GM23338 (cell line): ENCODE measurements around the gene THADA. TPM values are rescaled to one million over a fixed set of nuclear protein-coding genes. Genes with fewer than 3 reads are reported as not detected.

Experiments
- CREB1 ChIP-seq: fragments of 250-450 bp; sonication (Bioruptor Pico); IDR thresholded peaks from 2 replicates; pipeline ENCODE4 v1.5.0; 2020; ENCODE audit warnings: low read depth, mild to moderate bottlenecking, moderate library complexity
- EZH2 ChIP-seq: fragments of 200-600 bp; sonication (generic); IDR thresholded peaks from one replicate; pipeline ENCODE4 v1.8.0; 2017; ENCODE audit warnings: antibody characterized with exemption, mild to moderate bottlenecking, low read depth; ENCODE audit not compliant: unreplicated experiment
- EZH2phosphoT487 ChIP-seq: fragments of 200-600 bp; sonication (generic); IDR thresholded peaks from one replicate; pipeline ENCODE4 v1.8.1; 2018; ENCODE audit warnings: antibody characterized with exemption; ENCODE audit not compliant: unreplicated experiment
- JUNB ChIP-seq: IDR thresholded peaks from one replicate; pipeline ENCODE4 v1.6.1; 2016; ENCODE audit warnings: antibody characterized with exemption; ENCODE audit not compliant: unreplicated experiment
- polyA plus RNA-seq: library from polyadenylated mRNA; unstranded; fragments of >200 nt; fragmentation: Nextera tagmentation; extraction: Ambion mirVana; gene quantifications from 2 replicates; pipeline ENCODE4 v1.2.1, GENCODE V29; 2016
- total RNA-seq: library from RNA; depleted of rRNA; stranded (reverse); fragments of >200 nt; shearing (Covaris generic); gene quantifications from 2 replicates; pipeline ENCODE4 v1.2.3, GENCODE V29; 2014
- TF ChIP-seq, protein P1 (sequence below): fragments of 250-450 bp; sonication (Bioruptor Pico); IDR thresholded peaks from 2 replicates; pipeline ENCODE4 v1.5.0; 2020; ENCODE audit warnings: mild to moderate bottlenecking, moderate library complexity
- TF ChIP-seq, protein P2 (sequence below): IDR thresholded peaks from one replicate; pipeline ENCODE4 v1.6.1; 2018; ENCODE audit warnings: antibody characterized with exemption; ENCODE audit not compliant: unreplicated experiment
- TF ChIP-seq, protein P3 (sequence below): IDR thresholded peaks from 2 replicates; pipeline ENCODE4 v1.6.1; 2016; ENCODE audit warnings: antibody characterized with exemption

THADA gene
- total and polyA plus RNA-seq, 2 experiments from 2014 or later, result 17.0 to 30.7 TPM

DNA sequence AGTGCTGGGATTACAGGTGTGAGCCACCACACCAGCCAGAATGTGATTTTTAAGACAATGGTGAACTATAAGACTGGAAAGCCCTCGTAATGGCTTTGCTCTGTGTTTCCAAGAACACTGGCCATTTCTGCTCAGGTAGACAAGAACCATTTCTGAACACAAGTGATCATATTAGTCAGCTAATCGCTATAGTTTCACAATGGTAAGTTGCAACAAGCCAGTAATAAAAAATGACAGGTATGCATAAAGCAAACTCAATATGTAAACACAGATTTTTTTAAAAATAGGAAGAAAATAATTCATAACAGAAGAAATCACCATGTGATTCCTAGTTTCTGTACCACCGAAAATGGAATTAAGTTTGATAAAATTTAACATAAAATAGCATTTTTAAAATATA, 166.5 kb downstream of the THADA start (continued):
- TF ChIP-seq, protein P1, sequence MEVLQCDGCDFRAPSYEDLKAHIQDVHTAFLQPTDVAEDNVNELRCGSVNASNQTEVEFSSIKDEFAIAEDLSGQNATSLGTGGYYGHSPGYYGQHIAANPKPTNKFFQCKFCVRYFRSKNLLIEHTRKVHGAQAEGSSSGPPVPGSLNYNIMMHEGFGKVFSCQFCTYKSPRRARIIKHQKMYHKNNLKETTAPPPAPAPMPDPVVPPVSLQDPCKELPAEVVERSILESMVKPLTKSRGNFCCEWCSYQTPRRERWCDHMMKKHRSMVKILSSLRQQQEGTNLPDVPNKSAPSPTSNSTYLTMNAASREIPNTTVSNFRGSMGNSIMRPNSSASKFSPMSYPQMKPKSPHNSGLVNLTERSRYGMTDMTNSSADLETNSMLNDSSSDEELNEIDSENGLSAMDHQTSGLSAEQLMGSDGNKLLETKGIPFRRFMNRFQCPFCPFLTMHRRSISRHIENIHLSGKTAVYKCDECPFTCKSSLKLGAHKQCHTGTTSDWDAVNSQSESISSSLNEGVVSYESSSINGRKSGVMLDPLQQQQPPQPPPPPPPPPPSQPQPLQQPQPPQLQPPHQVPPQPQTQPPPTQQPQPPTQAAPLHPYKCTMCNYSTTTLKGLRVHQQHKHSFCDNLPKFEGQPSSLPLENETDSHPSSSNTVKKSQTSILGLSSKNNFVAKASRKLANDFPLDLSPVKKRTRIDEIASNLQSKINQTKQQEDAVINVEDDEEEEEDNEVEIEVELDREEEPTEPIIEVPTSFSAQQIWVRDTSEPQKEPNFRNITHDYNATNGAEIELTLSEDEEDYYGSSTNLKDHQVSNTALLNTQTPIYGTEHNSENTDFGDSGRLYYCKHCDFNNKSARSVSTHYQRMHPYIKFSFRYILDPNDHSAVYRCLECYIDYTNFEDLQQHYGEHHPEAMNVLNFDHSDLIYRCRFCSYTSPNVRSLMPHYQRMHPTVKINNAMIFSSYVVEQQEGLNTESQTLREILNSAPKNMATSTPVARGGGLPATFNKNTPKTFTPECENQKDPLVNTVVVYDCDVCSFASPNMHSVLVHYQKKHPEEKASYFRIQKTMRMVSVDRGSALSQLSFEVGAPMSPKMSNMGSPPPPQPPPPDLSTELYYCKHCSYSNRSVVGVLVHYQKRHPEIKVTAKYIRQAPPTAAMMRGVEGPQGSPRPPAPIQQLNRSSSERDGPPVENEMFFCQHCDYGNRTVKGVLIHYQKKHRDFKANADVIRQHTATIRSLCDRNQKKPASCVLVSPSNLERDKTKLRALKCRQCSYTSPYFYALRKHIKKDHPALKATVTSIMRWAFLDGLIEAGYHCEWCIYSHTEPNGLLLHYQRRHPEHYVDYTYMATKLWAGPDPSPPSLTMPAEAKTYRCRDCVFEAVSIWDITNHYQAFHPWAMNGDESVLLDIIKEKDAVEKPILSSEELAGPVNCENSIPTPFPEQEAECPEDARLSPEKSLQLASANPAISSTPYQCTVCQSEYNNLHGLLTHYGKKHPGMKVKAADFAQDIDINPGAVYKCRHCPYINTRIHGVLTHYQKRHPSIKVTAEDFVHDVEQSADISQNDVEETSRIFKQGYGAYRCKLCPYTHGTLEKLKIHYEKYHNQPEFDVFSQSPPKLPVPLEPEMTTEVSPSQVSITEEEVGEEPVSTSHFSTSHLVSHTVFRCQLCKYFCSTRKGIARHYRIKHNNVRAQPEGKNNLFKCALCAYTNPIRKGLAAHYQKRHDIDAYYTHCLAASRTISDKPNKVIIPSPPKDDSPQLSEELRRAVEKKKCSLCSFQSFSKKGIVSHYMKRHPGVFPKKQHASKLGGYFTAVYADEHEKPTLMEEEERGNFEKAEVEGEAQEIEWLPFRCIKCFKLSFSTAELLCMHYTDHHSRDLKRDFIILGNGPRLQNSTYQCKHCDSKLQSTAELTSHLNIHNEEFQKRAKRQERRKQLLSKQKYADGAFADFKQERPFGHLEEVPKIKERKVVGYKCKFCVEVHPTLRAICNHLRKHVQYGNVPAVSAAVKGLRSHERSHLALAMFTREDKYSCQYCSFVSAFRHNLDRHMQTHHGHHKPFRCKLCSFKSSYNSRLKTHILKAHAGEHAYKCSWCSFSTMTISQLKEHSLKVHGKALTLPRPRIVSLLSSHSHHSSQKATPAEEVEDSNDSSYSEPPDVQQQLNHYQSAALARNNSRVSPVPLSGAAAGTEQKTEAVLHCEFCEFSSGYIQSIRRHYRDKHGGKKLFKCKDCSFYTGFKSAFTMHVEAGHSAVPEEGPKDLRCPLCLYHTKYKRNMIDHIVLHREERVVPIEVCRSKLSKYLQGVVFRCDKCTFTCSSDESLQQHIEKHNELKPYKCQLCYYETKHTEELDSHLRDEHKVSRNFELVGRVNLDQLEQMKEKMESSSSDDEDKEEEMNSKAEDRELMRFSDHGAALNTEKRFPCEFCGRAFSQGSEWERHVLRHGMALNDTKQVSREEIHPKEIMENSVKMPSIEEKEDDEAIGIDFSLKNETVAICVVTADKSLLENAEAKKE (CRISPR knock-in tag), result no peak
- TF ChIP-seq CREB1 (CRISPR knock-in tag), result no peak
- TF ChIP-seq EZH2, result no peak
- no peak for TF ChIP-seq JUNB
- TF ChIP-seq EZH2phosphoT487, result no peak
- TF ChIP-seq, protein P2, sequence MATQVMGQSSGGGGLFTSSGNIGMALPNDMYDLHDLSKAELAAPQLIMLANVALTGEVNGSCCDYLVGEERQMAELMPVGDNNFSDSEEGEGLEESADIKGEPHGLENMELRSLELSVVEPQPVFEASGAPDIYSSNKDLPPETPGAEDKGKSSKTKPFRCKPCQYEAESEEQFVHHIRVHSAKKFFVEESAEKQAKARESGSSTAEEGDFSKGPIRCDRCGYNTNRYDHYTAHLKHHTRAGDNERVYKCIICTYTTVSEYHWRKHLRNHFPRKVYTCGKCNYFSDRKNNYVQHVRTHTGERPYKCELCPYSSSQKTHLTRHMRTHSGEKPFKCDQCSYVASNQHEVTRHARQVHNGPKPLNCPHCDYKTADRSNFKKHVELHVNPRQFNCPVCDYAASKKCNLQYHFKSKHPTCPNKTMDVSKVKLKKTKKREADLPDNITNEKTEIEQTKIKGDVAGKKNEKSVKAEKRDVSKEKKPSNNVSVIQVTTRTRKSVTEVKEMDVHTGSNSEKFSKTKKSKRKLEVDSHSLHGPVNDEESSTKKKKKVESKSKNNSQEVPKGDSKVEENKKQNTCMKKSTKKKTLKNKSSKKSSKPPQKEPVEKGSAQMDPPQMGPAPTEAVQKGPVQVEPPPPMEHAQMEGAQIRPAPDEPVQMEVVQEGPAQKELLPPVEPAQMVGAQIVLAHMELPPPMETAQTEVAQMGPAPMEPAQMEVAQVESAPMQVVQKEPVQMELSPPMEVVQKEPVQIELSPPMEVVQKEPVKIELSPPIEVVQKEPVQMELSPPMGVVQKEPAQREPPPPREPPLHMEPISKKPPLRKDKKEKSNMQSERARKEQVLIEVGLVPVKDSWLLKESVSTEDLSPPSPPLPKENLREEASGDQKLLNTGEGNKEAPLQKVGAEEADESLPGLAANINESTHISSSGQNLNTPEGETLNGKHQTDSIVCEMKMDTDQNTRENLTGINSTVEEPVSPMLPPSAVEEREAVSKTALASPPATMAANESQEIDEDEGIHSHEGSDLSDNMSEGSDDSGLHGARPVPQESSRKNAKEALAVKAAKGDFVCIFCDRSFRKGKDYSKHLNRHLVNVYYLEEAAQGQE, result no peak
- TF ChIP-seq, protein P3, sequence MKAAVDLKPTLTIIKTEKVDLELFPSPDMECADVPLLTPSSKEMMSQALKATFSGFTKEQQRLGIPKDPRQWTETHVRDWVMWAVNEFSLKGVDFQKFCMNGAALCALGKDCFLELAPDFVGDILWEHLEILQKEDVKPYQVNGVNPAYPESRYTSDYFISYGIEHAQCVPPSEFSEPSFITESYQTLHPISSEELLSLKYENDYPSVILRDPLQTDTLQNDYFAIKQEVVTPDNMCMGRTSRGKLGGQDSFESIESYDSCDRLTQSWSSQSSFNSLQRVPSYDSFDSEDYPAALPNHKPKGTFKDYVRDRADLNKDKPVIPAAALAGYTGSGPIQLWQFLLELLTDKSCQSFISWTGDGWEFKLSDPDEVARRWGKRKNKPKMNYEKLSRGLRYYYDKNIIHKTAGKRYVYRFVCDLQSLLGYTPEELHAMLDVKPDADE, result no peak
